HCT116 (cell line): ENCODE data around the gene AAR2. TPM values are rescaled to one million over a fixed set of nuclear protein-coding genes. Genes with fewer than 3 reads are reported as not detected.

Experiments used
- ATAC-seq: fragments of 200-7000 bp; cut with Tn5 transposase; 2 replicates; pipeline ENCODE4 v1.9.1; 2020; ENCODE audit warnings: mild to moderate bottlenecking, moderate library complexity
- BruUV-seq: library from RNA; stranded (reverse); fragments of 400-500 nt; replicated peaks from 2 replicates; lab custom pipeline; 2021; lab: Mats Ljungman, UMichigan
- CTCF ChIA-PET: fragments of 300-600 bp; sonication (Branson Sonifier 250); formaldehyde crosslinking; loops from one replicate; lab custom pipeline; 2021; ENCODE audit warnings: antibody characterized with exemption; lab: Charles Lee
- POLR2A ChIA-PET: fragments of 300-600, 350-600 bp; sonication (Branson Sonifier 250); formaldehyde crosslinking; loops from one replicate; lab custom pipeline; 2021; ENCODE audit warnings: antibody characterized with exemption; lab: Charles Lee
- RAD21 ChIA-PET, 2 experiments: fragments of 300-600 bp; sonication (Branson Sonifier 250); formaldehyde crosslinking; loops; one replicate each; lab custom pipeline; 2023; ENCODE audit warnings: low total read pairs in 2 of 2; ENCODE audit not compliant: uncharacterized antibody in 2 of 2, unreplicated experiment in 2 of 2, low non-redundant PET in 1 of 2; lab: Charles Lee
- DNase-seq: peaks from one replicate; pipeline ENCODE4 v3.0.0-alpha.2; 2010; ENCODE audit warnings: low read depth, low spot score
- H2AFZ ChIP-seq: fragments of 200-600 bp; shearing (Covaris generic), sonication (generic); 2 replicates; pipeline ENCODE4 v1.6.1; 2017; ENCODE audit warnings: low read depth, mixed run types, mixed read lengths, antibody characterized with exemption, low read length; ENCODE audit not compliant: poor library complexity, severe bottlenecking
- H3K27ac ChIP-seq: 2 replicates; pipeline ENCODE4 v1.5.1; 2012; ENCODE audit warnings: low read depth, low read length
- H3K27me3 ChIP-seq: fragments of 200-600 bp; sonication (generic); 2 replicates; pipeline ENCODE4 v1.6.1; 2016; ENCODE audit warnings: mixed run types, low read length, mixed read lengths; ENCODE audit not compliant: insufficient read depth
- H3K36me3 ChIP-seq, 2 experiments: fragments of 200-500 bp in 1 of 2; fragments of 200-600 bp in 1 of 2; sonication (Bioruptor generic) in 1 of 2; sonication (generic) in 1 of 2; 2 replicates each; pipeline versions ENCODE4 v1.5.1 to v1.6.1; 2014 to 2016; ENCODE audit warnings: low read length in 2 of 2, inconsistent platforms in 1 of 2, mixed read lengths in 1 of 2, mixed run types in 1 of 2; ENCODE audit not compliant: insufficient read depth in 2 of 2, control insufficient read depth in 1 of 2
- H3K4me1 ChIP-seq, 2 experiments: fragments of 200-600 bp in 1 of 2; sonication (generic) in 1 of 2; 2 replicates each; pipeline versions ENCODE4 v1.5.1 to v1.6.1; 2012 to 2017; ENCODE audit warnings: low read length in 2 of 2, inconsistent platforms in 1 of 2, mild to moderate bottlenecking in 1 of 2, mixed read lengths in 1 of 2, mixed run types in 1 of 2, moderate library complexity in 1 of 2; ENCODE audit not compliant: insufficient read depth in 2 of 2, control insufficient read depth in 1 of 2
- H3K4me2 ChIP-seq: fragments of 200-600 bp; sonication (generic); 2 replicates; pipeline ENCODE4 v1.6.1; 2017; ENCODE audit warnings: mixed run types, low read length, mixed read lengths
- H3K4me3 ChIP-seq, 2 experiments: fragments of 200-600 bp in 1 of 2; sonication (generic) in 1 of 2; replicated peaks in 1 of 2; 2 replicates each; pipeline ENCODE4 v1.5.1; 2011 to 2016; ENCODE audit warnings: low read length in 2 of 2, control low read depth in 1 of 2, low read depth in 1 of 2, mild to moderate bottlenecking in 1 of 2, mixed read lengths in 1 of 2, mixed run types in 1 of 2
- H3K79me2 ChIP-seq: fragments of 200-600 bp; sonication (generic); 2 replicates; pipeline ENCODE4 v1.6.1; 2017; ENCODE audit warnings: mild to moderate bottlenecking, mixed run types, low read length, moderate library complexity, mixed read lengths; ENCODE audit not compliant: insufficient read depth
- H3K9ac ChIP-seq: fragments of 200-600 bp; sonication (generic); 2 replicates; pipeline ENCODE4 v1.6.1; 2016; ENCODE audit warnings: low read length, mixed read lengths
- H3K9me2 ChIP-seq: fragments of 200-600 bp; sonication (generic), shearing (Covaris generic); 2 replicates; pipeline ENCODE4 v1.6.1; 2017; ENCODE audit warnings: mixed run types, mild to moderate bottlenecking, moderate library complexity; ENCODE audit not compliant: insufficient read depth
- H3K9me3 ChIP-seq, 2 experiments: fragments of 200-500 bp in 1 of 2; fragments of 200-600 bp in 1 of 2; sonication (Bioruptor generic) in 1 of 2; sonication (generic) in 1 of 2; 2 replicates each; pipeline ENCODE4 v1.6.1; 2014 to 2017; ENCODE audit warnings: low read length in 2 of 2, mixed read lengths in 2 of 2, inconsistent platforms in 1 of 2, low read depth in 1 of 2, mild to moderate bottlenecking in 1 of 2, mixed run types in 1 of 2, moderate library complexity in 1 of 2; ENCODE audit not compliant: control insufficient read depth in 1 of 2, insufficient read depth in 1 of 2
- H4K20me1 ChIP-seq: fragments of 200-600 bp; sonication (generic), shearing (Covaris generic); 2 replicates; pipeline ENCODE4 v1.6.1; 2017; ENCODE audit warnings: mixed run types, mild to moderate bottlenecking, moderate library complexity; ENCODE audit not compliant: insufficient read depth
- CBX3 ChIP-seq: IDR thresholded peaks from 2 replicates; pipeline ENCODE4 v1.6.1; 2012; ENCODE audit warnings: low read depth
- CEBPB ChIP-seq: IDR thresholded peaks from 2 replicates; pipeline ENCODE4 v1.6.1; 2012; ENCODE audit warnings: low read depth
- EGR1 ChIP-seq: IDR thresholded peaks from 2 replicates; pipeline ENCODE4 v1.6.1; 2012; ENCODE audit warnings: low read depth
- EZH2 ChIP-seq: fragments of 200-600 bp; sonication (generic); IDR thresholded peaks from 2 replicates; pipeline ENCODE4 v1.6.1; 2017; ENCODE audit warnings: antibody characterized with exemption, mixed run types
- POLR2A ChIP-seq: IDR thresholded peaks from 2 replicates; pipeline ENCODE4 v1.7.0; 2011; ENCODE audit warnings: borderline replicate concordance; ENCODE audit not compliant: insufficient read depth, insufficient read length; ENCODE audit errors: extremely low read depth
- SIN3A ChIP-seq: IDR thresholded peaks from 2 replicates; pipeline ENCODE4 v1.6.1; 2012; ENCODE audit warnings: low read depth
- SRF ChIP-seq: IDR thresholded peaks from 2 replicates; pipeline ENCODE4 v1.6.1; 2012; ENCODE audit warnings: low read depth
- intact Hi-C: fragments of 100-400 bp; cut with micrococcal nuclease; formaldehyde crosslinking; loops from 2 replicates; pipeline ENCODE4 v1.10.0; 2022
- total RNA-seq: library from RNA; stranded (reverse); gene quantifications from one replicate; pipeline ENCODE4 v1.2.1, GENCODE V29; 2021; ENCODE audit not compliant: unreplicated experiment
- TF ChIP-seq, protein P1 (sequence below): IDR thresholded peaks from 2 replicates; pipeline ENCODE4 v1.6.1; 2012; ENCODE audit warnings: low read depth
- TF ChIP-seq, protein P2 (sequence below): IDR thresholded peaks from 2 replicates; pipeline ENCODE4 v1.6.1; 2011; ENCODE audit warnings: mild to moderate bottlenecking, low read length, moderate library complexity; ENCODE audit not compliant: insufficient replicate concordance; ENCODE audit errors: extremely low read depth
- TF ChIP-seq, protein P3 (sequence below): IDR thresholded peaks from 2 replicates; pipeline ENCODE4 v1.6.1; 2012

AAR2 gene
- total RNA-seq, 1 experiment from 2014 or later = 23.3 TPM

GRCh38 chr20:36264426-36265246 is 28.4 kb downstream of the AAR2 start:
- Histone ChIP-seq H4K20me1 (no peaks in the 10 kb centered on the region), H3K9me3 (no peaks in the 10 kb centered on the region), H3K9ac (no peak overlapping the region), H3K9me2 (no peaks in the 10 kb centered on the region), H3K27me3 (no peaks in the 10 kb centered on the region), H3K79me2 (no peaks in the 10 kb centered on the region), H3K4me2 (no peak overlapping the region), H3K4me1 (no peaks in the 10 kb centered on the region), H3K36me3 (no peaks in the 10 kb centered on the region), H3K27ac (no peak overlapping the region), H2AFZ (no peak overlapping the region), H3K4me3 (no peak overlapping the region)
- RAD21 ChIA-PET = no interaction called here
- CTCF ChIA-PET = interaction anchor here (0.7 kb wide), 1 partner anchor 135 kb away, joined by 3 read pairs; no protein-coding TSS in a partner anchor
- no peak for DNase-seq
- POLR2A ChIA-PET = no interaction called here
- TF ChIP-seq POLR2A (no peak), EGR1 (no peak), EZH2 (no peak)
- TF ChIP-seq, protein P1, sequence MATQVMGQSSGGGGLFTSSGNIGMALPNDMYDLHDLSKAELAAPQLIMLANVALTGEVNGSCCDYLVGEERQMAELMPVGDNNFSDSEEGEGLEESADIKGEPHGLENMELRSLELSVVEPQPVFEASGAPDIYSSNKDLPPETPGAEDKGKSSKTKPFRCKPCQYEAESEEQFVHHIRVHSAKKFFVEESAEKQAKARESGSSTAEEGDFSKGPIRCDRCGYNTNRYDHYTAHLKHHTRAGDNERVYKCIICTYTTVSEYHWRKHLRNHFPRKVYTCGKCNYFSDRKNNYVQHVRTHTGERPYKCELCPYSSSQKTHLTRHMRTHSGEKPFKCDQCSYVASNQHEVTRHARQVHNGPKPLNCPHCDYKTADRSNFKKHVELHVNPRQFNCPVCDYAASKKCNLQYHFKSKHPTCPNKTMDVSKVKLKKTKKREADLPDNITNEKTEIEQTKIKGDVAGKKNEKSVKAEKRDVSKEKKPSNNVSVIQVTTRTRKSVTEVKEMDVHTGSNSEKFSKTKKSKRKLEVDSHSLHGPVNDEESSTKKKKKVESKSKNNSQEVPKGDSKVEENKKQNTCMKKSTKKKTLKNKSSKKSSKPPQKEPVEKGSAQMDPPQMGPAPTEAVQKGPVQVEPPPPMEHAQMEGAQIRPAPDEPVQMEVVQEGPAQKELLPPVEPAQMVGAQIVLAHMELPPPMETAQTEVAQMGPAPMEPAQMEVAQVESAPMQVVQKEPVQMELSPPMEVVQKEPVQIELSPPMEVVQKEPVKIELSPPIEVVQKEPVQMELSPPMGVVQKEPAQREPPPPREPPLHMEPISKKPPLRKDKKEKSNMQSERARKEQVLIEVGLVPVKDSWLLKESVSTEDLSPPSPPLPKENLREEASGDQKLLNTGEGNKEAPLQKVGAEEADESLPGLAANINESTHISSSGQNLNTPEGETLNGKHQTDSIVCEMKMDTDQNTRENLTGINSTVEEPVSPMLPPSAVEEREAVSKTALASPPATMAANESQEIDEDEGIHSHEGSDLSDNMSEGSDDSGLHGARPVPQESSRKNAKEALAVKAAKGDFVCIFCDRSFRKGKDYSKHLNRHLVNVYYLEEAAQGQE = no peak
- intact Hi-C loops = no loop called here
- no peak for ATAC-seq
- BruUV-seq = no TSS peak

DNA sequence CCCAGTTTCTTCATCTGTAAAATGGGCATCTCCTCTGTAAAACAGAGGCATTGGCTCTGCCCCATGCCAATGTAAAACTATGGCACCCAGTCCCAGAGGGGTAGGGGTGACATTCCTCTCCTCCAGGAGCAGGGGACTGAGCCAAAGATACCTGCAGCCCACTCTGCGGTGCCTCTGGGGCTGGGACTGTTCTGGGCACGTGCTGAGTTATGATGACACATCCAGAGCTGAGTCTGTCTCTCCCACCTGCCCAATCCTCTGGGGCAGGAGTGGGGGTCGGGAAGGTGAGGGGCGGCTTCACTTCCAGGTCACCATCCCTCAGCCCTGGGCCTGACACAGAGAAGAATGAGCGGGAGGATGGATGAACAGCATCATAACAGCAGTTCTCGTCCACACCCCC is 29.9 kb downstream of the AAR2 start:
- ChIA-PET RAD21 (no interaction called here), POLR2A (no interaction called here), CTCF (no interaction called here)
- intact Hi-C loops = no loop called here
- no peaks in the 10 kb centered on the region for H3K4me1 ChIP-seq
- H3K9me3 ChIP-seq = no peaks in the 10 kb centered on the region
- no peak overlapping the region for H2AFZ ChIP-seq
- H3K4me3 ChIP-seq = no peak overlapping the region
- no peaks in the 10 kb centered on the region for H3K27me3 ChIP-seq
- no peaks in the 10 kb centered on the region for H3K36me3 ChIP-seq
- H3K9me2 ChIP-seq = no peaks in the 10 kb centered on the region
- no TSS peak for BruUV-seq
- H4K20me1 ChIP-seq = no peaks in the 10 kb centered on the region
- H3K27ac ChIP-seq = no peak overlapping the region
- no peaks in the 10 kb centered on the region for H3K79me2 ChIP-seq
- ATAC-seq (no peak), DNase-seq (no peak)
- TF ChIP-seq CBX3 = no peak
- TF ChIP-seq, protein P2, sequence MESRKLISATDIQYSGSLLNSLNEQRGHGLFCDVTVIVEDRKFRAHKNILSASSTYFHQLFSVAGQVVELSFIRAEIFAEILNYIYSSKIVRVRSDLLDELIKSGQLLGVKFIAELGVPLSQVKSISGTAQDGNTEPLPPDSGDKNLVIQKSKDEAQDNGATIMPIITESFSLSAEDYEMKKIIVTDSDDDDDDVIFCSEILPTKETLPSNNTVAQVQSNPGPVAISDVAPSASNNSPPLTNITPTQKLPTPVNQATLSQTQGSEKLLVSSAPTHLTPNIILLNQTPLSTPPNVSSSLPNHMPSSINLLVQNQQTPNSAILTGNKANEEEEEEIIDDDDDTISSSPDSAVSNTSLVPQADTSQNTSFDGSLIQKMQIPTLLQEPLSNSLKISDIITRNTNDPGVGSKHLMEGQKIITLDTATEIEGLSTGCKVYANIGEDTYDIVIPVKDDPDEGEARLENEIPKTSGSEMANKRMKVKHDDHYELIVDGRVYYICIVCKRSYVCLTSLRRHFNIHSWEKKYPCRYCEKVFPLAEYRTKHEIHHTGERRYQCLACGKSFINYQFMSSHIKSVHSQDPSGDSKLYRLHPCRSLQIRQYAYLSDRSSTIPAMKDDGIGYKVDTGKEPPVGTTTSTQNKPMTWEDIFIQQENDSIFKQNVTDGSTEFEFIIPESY = no peak
- TF ChIP-seq SIN3A = no peak
- TF ChIP-seq EZH2 = no peak
- no peak for TF ChIP-seq EGR1
- no peak for TF ChIP-seq CEBPB
- TF ChIP-seq, protein P3, sequence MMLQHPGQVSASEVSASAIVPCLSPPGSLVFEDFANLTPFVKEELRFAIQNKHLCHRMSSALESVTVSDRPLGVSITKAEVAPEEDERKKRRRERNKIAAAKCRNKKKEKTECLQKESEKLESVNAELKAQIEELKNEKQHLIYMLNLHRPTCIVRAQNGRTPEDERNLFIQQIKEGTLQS = no peak
- TF ChIP-seq SRF = no peak
- H3K4me2 ChIP-seq = no peak overlapping the region
- H3K9ac ChIP-seq = no peak overlapping the region
